HEK293 (cell line): ENCODE results near the gene PTMA.

Experiments used
- KLF10 ChIP-seq: fragments of 450-650 bp; IDR thresholded peaks from 2 replicates; pipeline ENCODE4 v1.5.1; 2018; ENCODE audit warnings: missing biosample characterization, mild to moderate bottlenecking, missing genetic modification characterization
- ZBTB1 ChIP-seq: fragments of 450-650 bp; formaldehyde crosslinking; IDR thresholded peaks from 2 replicates; pipeline ENCODE4 v1.5.1; 2016; ENCODE audit warnings: missing biosample characterization, missing genetic modification characterization
- ZBTB17 ChIP-seq: fragments of 450-650 bp; formaldehyde crosslinking; IDR thresholded peaks from 2 replicates; pipeline ENCODE4 v1.5.1; 2016; ENCODE audit warnings: missing biosample characterization, missing genetic modification characterization
- ZFP3 ChIP-seq: fragments of 450-650 bp; formaldehyde crosslinking; IDR thresholded peaks from 2 replicates; pipeline ENCODE4 v1.5.1; 2016; ENCODE audit warnings: low read depth, missing biosample characterization, missing genetic modification characterization
- ZNF140 ChIP-seq: fragments of 450-650 bp; formaldehyde crosslinking; IDR thresholded peaks from 2 replicates; pipeline ENCODE4 v1.5.1; 2016; ENCODE audit warnings: missing biosample characterization, missing genetic modification characterization
- ZNF146 ChIP-seq: fragments of 450-650 bp; formaldehyde crosslinking; IDR thresholded peaks from 2 replicates; pipeline ENCODE4 v1.5.1; 2016; ENCODE audit warnings: missing biosample characterization, missing genetic modification characterization
- ZNF354C ChIP-seq: fragments of 450-650 bp; formaldehyde crosslinking; IDR thresholded peaks from 2 replicates; pipeline ENCODE4 v1.5.1; 2016; ENCODE audit warnings: missing biosample characterization, missing genetic modification characterization, low read depth, borderline replicate concordance
- ZNF423 ChIP-seq: fragments of 450-650 bp; formaldehyde crosslinking; IDR thresholded peaks from 2 replicates; pipeline ENCODE4 v1.5.1; 2016; ENCODE audit warnings: missing biosample characterization, missing genetic modification characterization
- ZNF501 ChIP-seq: fragments of 450-650 bp; formaldehyde crosslinking; IDR thresholded peaks from 2 replicates; pipeline ENCODE4 v1.5.1; 2016; ENCODE audit warnings: missing biosample characterization, missing genetic modification characterization
- ZNF510 ChIP-seq: fragments of 450-650 bp; formaldehyde crosslinking; IDR thresholded peaks from 2 replicates; pipeline ENCODE4 v1.5.1; 2018; ENCODE audit warnings: mild to moderate bottlenecking, missing genetic modification characterization, missing biosample characterization; ENCODE audit not compliant: insufficient replicate concordance
- ZNF560 ChIP-seq: fragments of 450-650 bp; formaldehyde crosslinking; IDR thresholded peaks from 2 replicates; pipeline ENCODE4 v1.5.1; 2017; ENCODE audit warnings: missing biosample characterization, missing genetic modification characterization, borderline replicate concordance
- ZNF76 ChIP-seq: fragments of 450-650 bp; formaldehyde crosslinking; IDR thresholded peaks from 2 replicates; pipeline ENCODE4; 2016; ENCODE audit warnings: low read depth, missing biosample characterization, missing genetic modification characterization, borderline replicate concordance
- ZNF768 ChIP-seq: fragments of 450-650 bp; formaldehyde crosslinking; IDR thresholded peaks from 2 replicates; pipeline ENCODE4 v1.5.1; 2018; ENCODE audit warnings: missing biosample characterization, mild to moderate bottlenecking, missing genetic modification characterization
- ZNF830 ChIP-seq: fragments of 450-650 bp; IDR thresholded peaks from 2 replicates; pipeline ENCODE4 v1.5.0; 2018; ENCODE audit warnings: missing biosample characterization, missing genetic modification characterization, low read depth, mild to moderate bottlenecking, moderate library complexity
- ZNF843 ChIP-seq: fragments of 450-650 bp; formaldehyde crosslinking; IDR thresholded peaks from 2 replicates; pipeline ENCODE4 v1.5.1; 2016; ENCODE audit warnings: missing biosample characterization, missing genetic modification characterization
- TF ChIP-seq, protein P1 (sequence below): fragments of 450-650 bp; formaldehyde crosslinking; optimal IDR thresholded peaks from 2 replicates; pipeline ENCODE3; 2016; ENCODE audit warnings: missing biosample characterization, mild to moderate bottlenecking, missing genetic modification characterization
- TF ChIP-seq, protein P2 (sequence below): fragments of 450-650 bp; formaldehyde crosslinking; IDR thresholded peaks from 2 replicates; pipeline ENCODE4 v1.5.1; 2016; ENCODE audit warnings: missing biosample characterization, missing genetic modification characterization
- TF ChIP-seq, protein P3 (sequence below): fragments of 450-650 bp; formaldehyde crosslinking; IDR thresholded peaks from 2 replicates; pipeline ENCODE4 v1.5.0; 2017; ENCODE audit warnings: missing biosample characterization, missing genetic modification characterization, borderline replicate concordance
- TF ChIP-seq, protein P4 (sequence below): fragments of 450-650 bp; formaldehyde crosslinking; IDR thresholded peaks from 2 replicates; pipeline ENCODE4 v1.5.1; 2017; ENCODE audit warnings: missing biosample characterization, missing genetic modification characterization
- TF ChIP-seq, protein P5 (sequence below): fragments of 450-650 bp; formaldehyde crosslinking; IDR thresholded peaks from 2 replicates; pipeline ENCODE4 v1.5.1; 2016; ENCODE audit warnings: missing biosample characterization, missing genetic modification characterization, borderline replicate concordance
- TF ChIP-seq, protein P6 (sequence below): fragments of 450-650 bp; formaldehyde crosslinking; IDR thresholded peaks from 2 replicates; pipeline ENCODE4 v1.5.1; 2016; ENCODE audit warnings: missing biosample characterization, missing genetic modification characterization

The PTMA gene

DNA sequence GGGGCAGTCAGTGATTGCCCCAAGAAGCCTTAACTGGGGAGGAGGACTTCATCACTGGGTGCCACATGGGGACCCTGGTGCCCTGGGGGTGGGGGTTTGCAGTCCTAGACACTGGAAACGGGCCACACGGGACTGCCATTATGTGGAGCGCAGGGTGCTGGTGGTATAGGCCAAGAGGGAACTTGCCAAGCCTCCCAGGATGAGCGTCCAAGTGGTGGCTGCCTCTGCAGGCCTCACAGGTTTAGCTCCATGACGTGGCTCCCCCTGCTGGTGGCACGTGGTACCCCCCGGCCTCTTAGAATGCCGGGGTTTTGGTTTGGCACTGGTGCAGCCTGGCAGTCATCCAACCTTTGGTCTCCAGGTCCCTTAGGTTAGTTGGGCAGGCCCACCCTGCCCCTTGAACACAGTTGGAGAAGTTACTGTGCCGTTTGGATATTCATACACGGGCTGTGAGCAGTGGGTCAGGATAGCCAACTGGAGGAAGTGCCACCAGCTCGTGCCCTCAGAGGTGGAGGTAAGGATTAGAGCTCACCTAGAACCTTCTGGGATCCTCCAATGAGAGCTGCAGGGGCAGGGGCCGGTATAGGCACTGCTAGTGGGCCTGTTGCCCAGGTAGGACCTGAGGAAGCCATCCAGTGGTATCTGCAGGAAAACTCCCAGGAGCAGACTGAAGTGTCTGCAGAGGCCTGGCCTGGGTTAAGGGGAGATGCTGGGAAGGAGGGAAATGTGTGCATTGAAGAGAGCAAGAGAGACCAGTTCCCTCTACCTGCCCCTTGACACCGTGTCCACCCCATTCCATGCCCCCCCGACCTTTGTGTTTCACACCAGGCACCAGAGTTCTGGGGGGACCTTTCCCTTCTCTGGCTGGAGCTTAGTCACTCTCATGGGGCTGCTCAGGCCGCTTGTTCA is 5.7 kb downstream of the PTMA start (continued):
- TF ChIP-seq ZNF501 (peak; percentile 82), ZNF510 (tag by site-specific recombination) (no peak), ZNF830 (tag by site-specific recombination) (no peak), KLF10 (tag by site-specific recombination) (peak; percentile 51; the same call in 1 of the 2 replicates), ZNF146 (no peak), ZNF76 (tag by site-specific recombination) (0 out of 2 replicates have a peak, but pooled peaks have one; percentile 37), ZNF768 (0 out of 2 replicates have a peak, but pooled peaks have one; percentile 3), ZNF843 (peak; percentile 59), ZNF354C (tag by site-specific recombination) (no peak), ZBTB1 (tag by site-specific recombination) (no peak), ZBTB17 (tag by site-specific recombination) (peak; percentile 81), ZNF560 (tag by site-specific recombination) (no peak), ZNF423 (tag by site-specific recombination) (peak; percentile 91), ZFP3 (no peak), ZNF140 (tag by site-specific recombination) (no peak)
- TF ChIP-seq, protein P1, sequence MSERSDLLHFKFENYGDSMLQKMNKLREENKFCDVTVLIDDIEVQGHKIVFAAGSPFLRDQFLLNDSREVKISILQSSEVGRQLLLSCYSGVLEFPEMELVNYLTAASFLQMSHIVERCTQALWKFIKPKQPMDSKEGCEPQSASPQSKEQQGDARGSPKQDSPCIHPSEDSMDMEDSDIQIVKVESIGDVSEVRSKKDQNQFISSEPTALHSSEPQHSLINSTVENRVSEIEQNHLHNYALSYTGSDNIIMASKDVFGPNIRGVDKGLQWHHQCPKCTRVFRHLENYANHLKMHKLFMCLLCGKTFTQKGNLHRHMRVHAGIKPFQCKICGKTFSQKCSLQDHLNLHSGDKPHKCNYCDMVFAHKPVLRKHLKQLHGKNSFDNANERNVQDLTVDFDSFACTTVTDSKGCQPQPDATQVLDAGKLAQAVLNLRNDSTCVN (tag by site-specific recombination) = peak; percentile 18
- TF ChIP-seq, protein P2, sequence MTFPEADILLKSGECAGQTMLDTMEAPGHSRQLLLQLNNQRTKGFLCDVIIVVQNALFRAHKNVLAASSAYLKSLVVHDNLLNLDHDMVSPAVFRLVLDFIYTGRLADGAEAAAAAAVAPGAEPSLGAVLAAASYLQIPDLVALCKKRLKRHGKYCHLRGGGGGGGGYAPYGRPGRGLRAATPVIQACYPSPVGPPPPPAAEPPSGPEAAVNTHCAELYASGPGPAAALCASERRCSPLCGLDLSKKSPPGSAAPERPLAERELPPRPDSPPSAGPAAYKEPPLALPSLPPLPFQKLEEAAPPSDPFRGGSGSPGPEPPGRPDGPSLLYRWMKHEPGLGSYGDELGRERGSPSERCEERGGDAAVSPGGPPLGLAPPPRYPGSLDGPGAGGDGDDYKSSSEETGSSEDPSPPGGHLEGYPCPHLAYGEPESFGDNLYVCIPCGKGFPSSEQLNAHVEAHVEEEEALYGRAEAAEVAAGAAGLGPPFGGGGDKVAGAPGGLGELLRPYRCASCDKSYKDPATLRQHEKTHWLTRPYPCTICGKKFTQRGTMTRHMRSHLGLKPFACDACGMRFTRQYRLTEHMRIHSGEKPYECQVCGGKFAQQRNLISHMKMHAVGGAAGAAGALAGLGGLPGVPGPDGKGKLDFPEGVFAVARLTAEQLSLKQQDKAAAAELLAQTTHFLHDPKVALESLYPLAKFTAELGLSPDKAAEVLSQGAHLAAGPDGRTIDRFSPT (tag by site-specific recombination) = peak; percentile 94; the same call in 1 of the 2 replicates
- TF ChIP-seq, protein P3, sequence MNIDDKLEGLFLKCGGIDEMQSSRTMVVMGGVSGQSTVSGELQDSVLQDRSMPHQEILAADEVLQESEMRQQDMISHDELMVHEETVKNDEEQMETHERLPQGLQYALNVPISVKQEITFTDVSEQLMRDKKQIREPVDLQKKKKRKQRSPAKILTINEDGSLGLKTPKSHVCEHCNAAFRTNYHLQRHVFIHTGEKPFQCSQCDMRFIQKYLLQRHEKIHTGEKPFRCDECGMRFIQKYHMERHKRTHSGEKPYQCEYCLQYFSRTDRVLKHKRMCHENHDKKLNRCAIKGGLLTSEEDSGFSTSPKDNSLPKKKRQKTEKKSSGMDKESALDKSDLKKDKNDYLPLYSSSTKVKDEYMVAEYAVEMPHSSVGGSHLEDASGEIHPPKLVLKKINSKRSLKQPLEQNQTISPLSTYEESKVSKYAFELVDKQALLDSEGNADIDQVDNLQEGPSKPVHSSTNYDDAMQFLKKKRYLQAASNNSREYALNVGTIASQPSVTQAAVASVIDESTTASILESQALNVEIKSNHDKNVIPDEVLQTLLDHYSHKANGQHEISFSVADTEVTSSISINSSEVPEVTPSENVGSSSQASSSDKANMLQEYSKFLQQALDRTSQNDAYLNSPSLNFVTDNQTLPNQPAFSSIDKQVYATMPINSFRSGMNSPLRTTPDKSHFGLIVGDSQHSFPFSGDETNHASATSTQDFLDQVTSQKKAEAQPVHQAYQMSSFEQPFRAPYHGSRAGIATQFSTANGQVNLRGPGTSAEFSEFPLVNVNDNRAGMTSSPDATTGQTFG (tag by site-specific recombination) = no peak
- TF ChIP-seq, protein P4, sequence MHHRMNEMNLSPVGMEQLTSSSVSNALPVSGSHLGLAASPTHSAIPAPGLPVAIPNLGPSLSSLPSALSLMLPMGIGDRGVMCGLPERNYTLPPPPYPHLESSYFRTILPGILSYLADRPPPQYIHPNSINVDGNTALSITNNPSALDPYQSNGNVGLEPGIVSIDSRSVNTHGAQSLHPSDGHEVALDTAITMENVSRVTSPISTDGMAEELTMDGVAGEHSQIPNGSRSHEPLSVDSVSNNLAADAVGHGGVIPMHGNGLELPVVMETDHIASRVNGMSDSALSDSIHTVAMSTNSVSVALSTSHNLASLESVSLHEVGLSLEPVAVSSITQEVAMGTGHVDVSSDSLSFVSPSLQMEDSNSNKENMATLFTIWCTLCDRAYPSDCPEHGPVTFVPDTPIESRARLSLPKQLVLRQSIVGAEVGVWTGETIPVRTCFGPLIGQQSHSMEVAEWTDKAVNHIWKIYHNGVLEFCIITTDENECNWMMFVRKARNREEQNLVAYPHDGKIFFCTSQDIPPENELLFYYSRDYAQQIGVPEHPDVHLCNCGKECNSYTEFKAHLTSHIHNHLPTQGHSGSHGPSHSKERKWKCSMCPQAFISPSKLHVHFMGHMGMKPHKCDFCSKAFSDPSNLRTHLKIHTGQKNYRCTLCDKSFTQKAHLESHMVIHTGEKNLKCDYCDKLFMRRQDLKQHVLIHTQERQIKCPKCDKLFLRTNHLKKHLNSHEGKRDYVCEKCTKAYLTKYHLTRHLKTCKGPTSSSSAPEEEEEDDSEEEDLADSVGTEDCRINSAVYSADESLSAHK = peak; percentile 57; the same call in 1 of the 2 replicates
- TF ChIP-seq, protein P5, sequence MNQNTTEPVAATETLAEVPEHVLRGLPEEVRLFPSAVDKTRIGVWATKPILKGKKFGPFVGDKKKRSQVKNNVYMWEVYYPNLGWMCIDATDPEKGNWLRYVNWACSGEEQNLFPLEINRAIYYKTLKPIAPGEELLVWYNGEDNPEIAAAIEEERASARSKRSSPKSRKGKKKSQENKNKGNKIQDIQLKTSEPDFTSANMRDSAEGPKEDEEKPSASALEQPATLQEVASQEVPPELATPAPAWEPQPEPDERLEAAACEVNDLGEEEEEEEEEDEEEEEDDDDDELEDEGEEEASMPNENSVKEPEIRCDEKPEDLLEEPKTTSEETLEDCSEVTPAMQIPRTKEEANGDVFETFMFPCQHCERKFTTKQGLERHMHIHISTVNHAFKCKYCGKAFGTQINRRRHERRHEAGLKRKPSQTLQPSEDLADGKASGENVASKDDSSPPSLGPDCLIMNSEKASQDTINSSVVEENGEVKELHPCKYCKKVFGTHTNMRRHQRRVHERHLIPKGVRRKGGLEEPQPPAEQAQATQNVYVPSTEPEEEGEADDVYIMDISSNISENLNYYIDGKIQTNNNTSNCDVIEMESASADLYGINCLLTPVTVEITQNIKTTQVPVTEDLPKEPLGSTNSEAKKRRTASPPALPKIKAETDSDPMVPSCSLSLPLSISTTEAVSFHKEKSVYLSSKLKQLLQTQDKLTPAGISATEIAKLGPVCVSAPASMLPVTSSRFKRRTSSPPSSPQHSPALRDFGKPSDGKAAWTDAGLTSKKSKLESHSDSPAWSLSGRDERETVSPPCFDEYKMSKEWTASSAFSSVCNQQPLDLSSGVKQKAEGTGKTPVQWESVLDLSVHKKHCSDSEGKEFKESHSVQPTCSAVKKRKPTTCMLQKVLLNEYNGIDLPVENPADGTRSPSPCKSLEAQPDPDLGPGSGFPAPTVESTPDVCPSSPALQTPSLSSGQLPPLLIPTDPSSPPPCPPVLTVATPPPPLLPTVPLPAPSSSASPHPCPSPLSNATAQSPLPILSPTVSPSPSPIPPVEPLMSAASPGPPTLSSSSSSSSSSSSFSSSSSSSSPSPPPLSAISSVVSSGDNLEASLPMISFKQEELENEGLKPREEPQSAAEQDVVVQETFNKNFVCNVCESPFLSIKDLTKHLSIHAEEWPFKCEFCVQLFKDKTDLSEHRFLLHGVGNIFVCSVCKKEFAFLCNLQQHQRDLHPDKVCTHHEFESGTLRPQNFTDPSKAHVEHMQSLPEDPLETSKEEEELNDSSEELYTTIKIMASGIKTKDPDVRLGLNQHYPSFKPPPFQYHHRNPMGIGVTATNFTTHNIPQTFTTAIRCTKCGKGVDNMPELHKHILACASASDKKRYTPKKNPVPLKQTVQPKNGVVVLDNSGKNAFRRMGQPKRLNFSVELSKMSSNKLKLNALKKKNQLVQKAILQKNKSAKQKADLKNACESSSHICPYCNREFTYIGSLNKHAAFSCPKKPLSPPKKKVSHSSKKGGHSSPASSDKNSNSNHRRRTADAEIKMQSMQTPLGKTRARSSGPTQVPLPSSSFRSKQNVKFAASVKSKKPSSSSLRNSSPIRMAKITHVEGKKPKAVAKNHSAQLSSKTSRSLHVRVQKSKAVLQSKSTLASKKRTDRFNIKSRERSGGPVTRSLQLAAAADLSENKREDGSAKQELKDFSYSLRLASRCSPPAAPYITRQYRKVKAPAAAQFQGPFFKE = no peak
- TF ChIP-seq, protein P6, sequence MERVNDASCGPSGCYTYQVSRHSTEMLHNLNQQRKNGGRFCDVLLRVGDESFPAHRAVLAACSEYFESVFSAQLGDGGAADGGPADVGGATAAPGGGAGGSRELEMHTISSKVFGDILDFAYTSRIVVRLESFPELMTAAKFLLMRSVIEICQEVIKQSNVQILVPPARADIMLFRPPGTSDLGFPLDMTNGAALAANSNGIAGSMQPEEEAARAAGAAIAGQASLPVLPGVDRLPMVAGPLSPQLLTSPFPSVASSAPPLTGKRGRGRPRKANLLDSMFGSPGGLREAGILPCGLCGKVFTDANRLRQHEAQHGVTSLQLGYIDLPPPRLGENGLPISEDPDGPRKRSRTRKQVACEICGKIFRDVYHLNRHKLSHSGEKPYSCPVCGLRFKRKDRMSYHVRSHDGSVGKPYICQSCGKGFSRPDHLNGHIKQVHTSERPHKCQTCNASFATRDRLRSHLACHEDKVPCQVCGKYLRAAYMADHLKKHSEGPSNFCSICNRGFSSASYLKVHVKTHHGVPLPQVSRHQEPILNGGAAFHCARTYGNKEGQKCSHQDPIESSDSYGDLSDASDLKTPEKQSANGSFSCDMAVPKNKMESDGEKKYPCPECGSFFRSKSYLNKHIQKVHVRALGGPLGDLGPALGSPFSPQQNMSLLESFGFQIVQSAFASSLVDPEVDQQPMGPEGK (tag by site-specific recombination) = peak; percentile 99
